ENCODE data around the gene RGS1. TPM values are rescaled to one million over a fixed set of nuclear protein-coding genes. Genes with fewer than 3 reads are reported as not detected.

Gene RGS1
- polyA plus RNA-seq, 3 donors, result 2.4 to 17.7 (median 15.7) TPM

GRCh38 chr1:192571668-192572067 is 3.9 kb upstream of the RGS1 start:
- Histone ChIP-seq H3K9ac (ENCODE audit: insufficient read depth, low read length, poor library complexity, severe bottlenecking) (no peak overlapping the region), H3K36me3 (replicated peaks in 1 of 2; ENCODE audit: control insufficient read depth in 1 of 2, insufficient read depth in 2 of 2, low read length in 2 of 2) (no peaks in the 10 kb centered on the region), H2AFZ (ENCODE audit: insufficient read depth, low read depth, low read length, poor library complexity, severe bottlenecking) (no peak overlapping the region), H3K4me3 (replicated peaks in 1 of 3; ENCODE audit: low read depth in 2 of 3, low read length in 3 of 3) (no peak overlapping the region), H4K20me1 (ENCODE audit: insufficient read depth, low read length) (no peaks in the 10 kb centered on the region), H3K27ac (ENCODE audit: low read depth in 1 of 2, low read length in 2 of 2) (no peak overlapping the region), H3K4me2 (replicated peaks; ENCODE audit: extremely low read depth, low read length, poor library complexity, severe bottlenecking) (no peak overlapping the region), H3K79me2 (ENCODE audit: insufficient read depth, low read length) (no peaks in the 10 kb centered on the region), H3K4me1 (ENCODE audit: control insufficient read depth in 1 of 2, insufficient read depth in 2 of 2, low read length in 2 of 2) (peaks cover 0 to 5% of the 10 kb centered on the region in 2 donors), H3K27me3 (ENCODE audit: control insufficient read depth in 2 of 2, insufficient read depth in 2 of 2, low read length in 2 of 2) (no peaks in the 10 kb centered on the region), H3K9me3 (replicated peaks in 1 of 2; ENCODE audit: control insufficient read depth in 1 of 2, insufficient read depth in 1 of 2, low read length in 2 of 2) (no peaks in the 10 kb centered on the region)
- intact Hi-C loops (cut with micrococcal nuclease), result loop anchor here in 1 of 2 donors (10.0 kb wide), 1 partner anchor 57 kb away; no protein-coding TSS in a partner anchor
- Mint-ChIP-seq H3K36me3 (no peaks in the 10 kb centered on the region), H3K27me3 (ENCODE audit: low read depth in 3 of 3) (no peaks in the 10 kb centered on the region), H3K4me1 (peaks cover 7% of the 10 kb centered on the region), H3K27ac (no peak overlapping the region), H3K4me3 (no peak overlapping the region), H3K9me3 (peaks cover 0 to 6% (median 0%) of the 10 kb centered on the region in 7 donors)
- DNase-seq, result no peak
- no CpG with 5 or more reads among the region's 2 CpGs for WGBS (ENCODE audit: insufficient coverage)
- TF ChIP-seq CTCF (IDR thresholded peaks at IDR 0.05), result no peak

GRCh38 chr1:192573499-192573898 is 2.1 kb upstream of the RGS1 start:
- no peaks in the 10 kb centered on the region for H3K79me2 ChIP-seq (ENCODE audit: insufficient read depth, low read length)
- TF ChIP-seq CTCF (IDR thresholded peaks at IDR 0.05), result no peak
- intact Hi-C loops (cut with micrococcal nuclease), result loop anchor here in 1 of 2 donors (10.0 kb wide), 1 partner anchor 59 kb away; no protein-coding TSS in a partner anchor
- Mint-ChIP-seq H3K27ac (peak overlapping the region in 1 of 7 donors; percentile 37), H3K36me3 (no peaks in the 10 kb centered on the region), H3K4me3 (no peak overlapping the region), H3K9me3 (peaks cover 0 to 6% (median 0%) of the 10 kb centered on the region in 7 donors), H3K4me1 (peaks cover 7% of the 10 kb centered on the region), H3K27me3 (ENCODE audit: low read depth in 3 of 3) (no peaks in the 10 kb centered on the region)
- H3K27me3 ChIP-seq (ENCODE audit: control insufficient read depth in 2 of 2, insufficient read depth in 2 of 2, low read length in 2 of 2), result no peaks in the 10 kb centered on the region
- DNase-seq, result peak; percentile 6 to 66 (median 12)
- no peaks in the 10 kb centered on the region for H3K9me3 ChIP-seq (replicated peaks in 1 of 2; ENCODE audit: control insufficient read depth in 1 of 2, insufficient read depth in 1 of 2, low read length in 2 of 2)
- H3K4me1 ChIP-seq (ENCODE audit: control insufficient read depth in 1 of 2, insufficient read depth in 2 of 2, low read length in 2 of 2), result peaks cover 0 to 5% of the 10 kb centered on the region in 2 donors
- no peak overlapping the region for H2AFZ ChIP-seq (ENCODE audit: insufficient read depth, low read depth, low read length, poor library complexity, severe bottlenecking)
- WGBS (ENCODE audit: insufficient coverage), result no CpG with 5 or more reads among the region's 1 CpG
- no peaks in the 10 kb centered on the region for H3K36me3 ChIP-seq (replicated peaks in 1 of 2; ENCODE audit: control insufficient read depth in 1 of 2, insufficient read depth in 2 of 2, low read length in 2 of 2)
- no peaks in the 10 kb centered on the region for H4K20me1 ChIP-seq (ENCODE audit: insufficient read depth, low read length)
- no peak overlapping the region for H3K9ac ChIP-seq (ENCODE audit: insufficient read depth, low read length, poor library complexity, severe bottlenecking)
- H3K27ac ChIP-seq (ENCODE audit: low read depth in 1 of 2, low read length in 2 of 2), result no peak overlapping the region
- no peak overlapping the region for H3K4me3 ChIP-seq (replicated peaks in 1 of 3; ENCODE audit: low read depth in 2 of 3, low read length in 3 of 3)
- H3K4me2 ChIP-seq (replicated peaks; ENCODE audit: extremely low read depth, low read length, poor library complexity, severe bottlenecking), result no peak overlapping the region

All from CD14-positive monocyte (primary cell).